IMR-90 (cell line): ENCODE data around the gene SMYD2. TPM values are rescaled to one million over a fixed set of nuclear protein-coding genes. Genes with fewer than 3 reads are reported as not detected.

Experiments
- ATAC-seq: fragments of 200-7000 bp; cut with Tn5 transposase; 2 replicates; pipeline ENCODE4 v1.9.1; 2020; ENCODE audit warnings: low read depth, mild to moderate bottlenecking, moderate library complexity
- BruUV-seq: library from RNA; stranded (reverse); fragments of 400-500 nt; replicated peaks from 2 replicates; lab custom pipeline; 2021; lab: Mats Ljungman, UMichigan
- CTCF ChIA-PET: fragments of 300-600 bp; formaldehyde crosslinking; extraction: SDS; loops from one replicate; lab custom pipeline; 2021; ENCODE audit warnings: antibody characterized with exemption; lab: Yijun Ruan, JAX
- POLR2A ChIA-PET: fragments of 300-600 bp; sonication (Branson Sonifier 250); formaldehyde crosslinking; loops from one replicate; lab custom pipeline; 2022; ENCODE audit warnings: antibody characterized with exemption; ENCODE audit not compliant: unreplicated experiment; lab: Charles Lee
- DNase-seq: peaks from one replicate; pipeline ENCODE4 v3.0.0; 2013
- H2AFZ ChIP-seq: replicated peaks from 2 replicates; pipeline ENCODE3; 2013; ENCODE audit warnings: low read length, mild to moderate bottlenecking; ENCODE audit not compliant: poor library complexity
- H2AK5ac ChIP-seq: 2 replicates; pipeline ENCODE4 v1.6.1; 2013; ENCODE audit warnings: low read depth, low read length, inconsistent platforms
- H2AK9ac ChIP-seq: replicated peaks from 2 replicates; pipeline ENCODE3; 2013; ENCODE audit warnings: mild to moderate bottlenecking, low read depth, low read length, moderate library complexity; ENCODE audit not compliant: poor library complexity
- H2BK120ac ChIP-seq: 2 replicates; pipeline ENCODE4 v1.6.1; 2013; ENCODE audit warnings: low read depth, low read length, inconsistent platforms
- H2BK15ac ChIP-seq: 3 replicates; pipeline ENCODE4 v1.6.1; 2013; ENCODE audit warnings: low read depth, low read length, inconsistent platforms
- H2BK20ac ChIP-seq: 2 replicates; pipeline ENCODE4 v1.6.1; 2013; ENCODE audit warnings: low read depth, mild to moderate bottlenecking, inconsistent platforms, low read length, moderate library complexity
- H2BK5ac ChIP-seq: 2 replicates; pipeline ENCODE4 v1.6.1; 2013; ENCODE audit warnings: mild to moderate bottlenecking, low read depth, low read length, inconsistent platforms; ENCODE audit not compliant: poor library complexity, severe bottlenecking
- H3K14ac ChIP-seq: replicated peaks from 2 replicates; pipeline ENCODE4 v1.6.1; 2013; ENCODE audit warnings: low read depth, low read length, inconsistent platforms
- H3K18ac ChIP-seq: 2 replicates; pipeline ENCODE4 v1.6.1; 2013; ENCODE audit warnings: low read depth, low read length, control low read depth
- H3K23ac ChIP-seq: 2 replicates; pipeline ENCODE4 v1.6.1; 2013; ENCODE audit warnings: low read depth, low read length, inconsistent platforms
- H3K27ac ChIP-seq: 2 replicates; pipeline ENCODE4 v1.5.1; 2013; ENCODE audit warnings: mild to moderate bottlenecking, control low read depth, low read length; ENCODE audit not compliant: insufficient read depth
- H3K27me3 ChIP-seq: 2 replicates; pipeline ENCODE4 v1.6.1; 2013; ENCODE audit warnings: low read length; ENCODE audit not compliant: control insufficient read depth, insufficient read depth
- H3K36me3 ChIP-seq: 2 replicates; pipeline ENCODE4 v1.6.1; 2013; ENCODE audit warnings: low read length, mixed read lengths; ENCODE audit not compliant: control insufficient read depth, insufficient read depth
- H3K4ac ChIP-seq: 2 replicates; pipeline ENCODE4 v1.6.1; 2013; ENCODE audit warnings: low read depth, low read length, inconsistent platforms
- H3K4me1 ChIP-seq: 2 replicates; pipeline ENCODE4 v1.6.1; 2013; ENCODE audit warnings: low read length, mixed read lengths; ENCODE audit not compliant: control insufficient read depth, insufficient read depth
- H3K4me2 ChIP-seq: 2 replicates; pipeline ENCODE4 v1.6.1; 2013; ENCODE audit warnings: low read depth, mild to moderate bottlenecking, control low read depth, low read length, moderate library complexity
- H3K4me3 ChIP-seq: 2 replicates; pipeline ENCODE4 v1.5.1; 2013; ENCODE audit warnings: low read depth, mild to moderate bottlenecking, control low read depth, low read length, moderate library complexity; ENCODE audit not compliant: insufficient read depth
- H3K56ac ChIP-seq: 2 replicates; pipeline ENCODE4 v1.6.1; 2013; ENCODE audit warnings: low read length, inconsistent platforms; ENCODE audit not compliant: insufficient read depth; ENCODE audit errors: extremely low read depth
- H3K79me1 ChIP-seq, 2 experiments: 2 replicates each; pipeline ENCODE4 v1.6.1; 2013; ENCODE audit warnings: low read length in 2 of 2, inconsistent platforms in 1 of 2, low read depth in 1 of 2
- H3K9ac ChIP-seq: 2 replicates; pipeline ENCODE4 v1.6.1; 2013; ENCODE audit warnings: low read depth, low read length, control low read depth
- H3K9me1 ChIP-seq: 2 replicates; pipeline ENCODE4 v1.6.1; 2013; ENCODE audit warnings: low read length, inconsistent platforms; ENCODE audit not compliant: insufficient read depth
- H3K9me3 ChIP-seq: 2 replicates; pipeline ENCODE4 v1.6.1; 2013; ENCODE audit warnings: low read length; ENCODE audit not compliant: control insufficient read depth, insufficient read depth
- H4K20me1 ChIP-seq: 2 replicates; pipeline ENCODE4 v1.6.1; 2013; ENCODE audit warnings: low read length, inconsistent platforms; ENCODE audit not compliant: insufficient read depth
- H4K5ac ChIP-seq: 2 replicates; pipeline ENCODE4 v1.6.1; 2013; ENCODE audit warnings: mild to moderate bottlenecking, low read depth, low read length, control low read depth
- H4K8ac ChIP-seq, 2 experiments: 2 replicates each; pipeline ENCODE4 v1.6.1; 2013; ENCODE audit warnings: low read depth in 2 of 2, low read length in 2 of 2, control low read depth in 1 of 2, inconsistent platforms in 1 of 2
- H4K91ac ChIP-seq: 2 replicates; pipeline ENCODE4 v1.6.1; 2013; ENCODE audit warnings: low read depth, low read length, inconsistent platforms; ENCODE audit not compliant: insufficient read depth
- CHD1 ChIP-seq: IDR thresholded peaks from 2 replicates; pipeline ENCODE4 v1.6.1; 2012; ENCODE audit warnings: low read depth, low read length, improper control_type of control experiment
- FOS ChIP-seq: fragments of 150-350 bp; IDR thresholded peaks from 2 replicates; pipeline ENCODE4 v1.6.1; 2016; ENCODE audit warnings: low read depth, low read length
- MAFK ChIP-seq: IDR thresholded peaks from 2 replicates; pipeline ENCODE4 v1.6.1; 2012; ENCODE audit warnings: low read depth, low read length, improper control_type of control experiment
- MXI1 ChIP-seq: IDR thresholded peaks from 2 replicates; pipeline ENCODE4 v1.6.1; 2012; ENCODE audit warnings: low read depth, mild to moderate bottlenecking, low read length, moderate library complexity, borderline replicate concordance
- RFX5 ChIP-seq: IDR thresholded peaks from 2 replicates; pipeline ENCODE4 v1.8.0; 2012; ENCODE audit warnings: low read depth, mild to moderate bottlenecking, low read length, moderate library complexity
- WGBS, 2 experiments: methylation state at CpG; one replicate each; pipeline versions ENCODE4 v1.1.5 to v1.1.7; 2013; ENCODE audit warnings: missing lambda C conversion rate in 2 of 2; ENCODE audit not compliant: insufficient read length in 1 of 2; ENCODE audit errors: extremely low coverage in 2 of 2; 5-methylcytosine and 5-hydroxymethylcytosine counted together
- dilution Hi-C: fragments of 300-500 bp; cut with HindIII; formaldehyde crosslinking; loops from one replicate; pipeline ENCODE4 v1.14.3; 2018; ENCODE audit warnings: low sequenced_read_pairs; ENCODE audit not compliant: unreplicated experiment
- in situ Hi-C: fragments of 300-500 bp; cut with MboI; formaldehyde crosslinking; loops from 3 replicates; pipeline ENCODE4 v1.14.3; 2019; ENCODE audit warnings: low sequenced_read_pairs, inconsistent platforms, mixed read lengths
- intact Hi-C: fragments of 100-400 bp; cut with micrococcal nuclease; formaldehyde crosslinking; loops from 2 replicates; pipeline ENCODE4 v1.10.0; 2022
- polyA plus RNA-seq, 3 experiments: library from polyadenylated mRNA; depleted of rRNA; stranded (reverse); fragments of >200 nt; gene quantifications; 2 replicates each; pipeline ENCODE4 v1.2.3, GENCODE V29; 2012; ENCODE audit warnings: low replicate concordance in 1 of 3
- total RNA-seq: library from RNA; depleted of rRNA; stranded (reverse); fragments of >200 nt; gene quantifications from 2 replicates; pipeline ENCODE4 v1.2.3, GENCODE V29; 2012
- TF ChIP-seq, protein P1 (sequence below): fragments of 150-350 bp; IDR thresholded peaks from 2 replicates; pipeline ENCODE4 v1.6.1; 2016; ENCODE audit warnings: low read depth, mild to moderate bottlenecking, low read length, moderate library complexity, borderline replicate concordance
- TF ChIP-seq, protein P2 (sequence below): fragments of 150-350 bp; IDR thresholded peaks from 2 replicates; pipeline ENCODE4 v1.6.1; 2017; ENCODE audit warnings: mild to moderate bottlenecking, antibody characterized with exemption, low read length, low read depth

The SMYD2 gene
- total and polyA plus RNA-seq, 2 of the 4 experiments (the other 2 are of a cell fraction), result 32.7 to 61.7 TPM

DNA sequence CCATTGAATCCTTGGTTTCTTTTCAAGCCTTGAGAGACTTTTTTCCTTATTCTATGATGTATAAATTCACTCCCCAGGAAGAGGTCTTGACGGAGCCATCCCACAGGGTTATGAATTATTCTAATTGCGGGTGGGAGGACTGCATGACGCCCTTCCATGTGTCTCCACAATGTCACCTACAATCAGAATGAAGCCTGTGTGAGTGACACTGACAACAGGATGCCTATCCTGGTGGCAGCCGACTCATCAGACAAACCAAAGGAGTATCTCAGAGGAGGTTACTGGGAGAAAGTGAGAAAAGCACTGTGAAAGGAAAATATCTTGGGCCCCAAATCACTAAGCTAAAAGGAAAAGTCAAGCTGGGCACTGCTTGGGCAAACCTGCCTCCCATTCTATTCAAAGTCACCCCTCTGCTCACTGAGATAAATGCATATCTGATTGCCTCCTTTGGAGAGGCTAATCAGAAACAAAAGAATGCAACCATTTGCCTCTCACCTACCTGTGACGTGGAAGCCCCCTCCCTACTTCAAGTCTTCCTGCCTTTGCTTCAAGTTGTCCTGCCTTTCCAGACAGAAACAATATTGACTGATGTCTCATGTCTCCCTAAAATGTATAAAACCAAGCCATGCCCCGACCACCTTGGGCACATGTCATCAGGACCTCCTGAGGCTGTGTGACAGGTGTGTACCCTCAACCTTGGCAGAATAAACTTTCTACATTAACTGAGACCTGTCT, 98.4 kb downstream of the SMYD2 start:
- Histone ChIP-seq H2AK5ac (0 out of 2 replicates have a peak overlapping the region, but pooled peaks have one; percentile 20), H3K23ac (no peak overlapping the region), H3K4me2 (no peak overlapping the region), H3K9ac (no peak overlapping the region), H2AK9ac (no peak overlapping the region), H4K91ac (peak overlapping the region; percentile 19; the same call in 1 of the 2 replicates), H2BK20ac (peak overlapping the region; percentile 30; the same call in 1 of the 2 replicates), H3K9me1 (peaks cover 10% of the 10 kb centered on the region), H4K8ac (peak overlapping the region in 1 of 2 experiments; percentile 49; a peak in 2 of 4 replicates), H3K27me3 (no peaks in the 10 kb centered on the region), H3K27ac (no peak overlapping the region), H3K9me3 (no peaks in the 10 kb centered on the region), H2BK120ac (peak overlapping the region; percentile 39; the same call in 1 of the 2 replicates), H4K20me1 (no peaks in the 10 kb centered on the region), H3K56ac (no peak overlapping the region), H3K18ac (peak overlapping the region; percentile 60; the same call in 1 of the 2 replicates), H3K4me1 (peaks cover 12% of the 10 kb centered on the region), H2AFZ (no peak overlapping the region), H3K4me3 (no peak overlapping the region), H3K4ac (peak overlapping the region; percentile 28), H4K5ac (no peak overlapping the region), H2BK5ac (no peak overlapping the region), H3K79me1 (peaks cover 35 to 55% of the 10 kb centered on the region in 2 experiments), H2BK15ac (peak overlapping the region; percentile 64; the same call in 1 of the 3 replicates), H3K14ac (peak overlapping the region; percentile 83), H3K36me3 (peaks cover 52% of the 10 kb centered on the region)
- TF ChIP-seq RFX5 (no peak), FOS (no peak), CHD1 (no peak), MXI1 (no peak), MAFK (no peak)
- TF ChIP-seq, protein P1, sequence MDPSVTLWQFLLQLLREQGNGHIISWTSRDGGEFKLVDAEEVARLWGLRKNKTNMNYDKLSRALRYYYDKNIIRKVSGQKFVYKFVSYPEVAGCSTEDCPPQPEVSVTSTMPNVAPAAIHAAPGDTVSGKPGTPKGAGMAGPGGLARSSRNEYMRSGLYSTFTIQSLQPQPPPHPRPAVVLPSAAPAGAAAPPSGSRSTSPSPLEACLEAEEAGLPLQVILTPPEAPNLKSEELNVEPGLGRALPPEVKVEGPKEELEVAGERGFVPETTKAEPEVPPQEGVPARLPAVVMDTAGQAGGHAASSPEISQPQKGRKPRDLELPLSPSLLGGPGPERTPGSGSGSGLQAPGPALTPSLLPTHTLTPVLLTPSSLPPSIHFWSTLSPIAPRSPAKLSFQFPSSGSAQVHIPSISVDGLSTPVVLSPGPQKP, result no peak
- TF ChIP-seq, protein P2, sequence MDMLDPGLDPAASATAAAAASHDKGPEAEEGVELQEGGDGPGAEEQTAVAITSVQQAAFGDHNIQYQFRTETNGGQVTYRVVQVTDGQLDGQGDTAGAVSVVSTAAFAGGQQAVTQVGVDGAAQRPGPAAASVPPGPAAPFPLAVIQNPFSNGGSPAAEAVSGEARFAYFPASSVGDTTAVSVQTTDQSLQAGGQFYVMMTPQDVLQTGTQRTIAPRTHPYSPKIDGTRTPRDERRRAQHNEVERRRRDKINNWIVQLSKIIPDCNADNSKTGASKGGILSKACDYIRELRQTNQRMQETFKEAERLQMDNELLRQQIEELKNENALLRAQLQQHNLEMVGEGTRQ, result no peak
- intact Hi-C loops (loop anchor here (5.0 kb wide), 1 partner anchor 173 kb away; the partner anchor contains the start of gene PTPN14), dilution Hi-C loops (no loop called here), in situ Hi-C loops (no loop called here)
- DNase-seq (no peak), ATAC-seq (no peak)
- no TSS peak for BruUV-seq
- ChIA-PET POLR2A (no interaction called here), CTCF (interaction anchor here (0.6 kb wide), 1 partner anchor 38 kb away, joined by 3 read pairs; no protein-coding TSS in a partner anchor)
- WGBS, 2 experiments, result 92% methylated on average over 2 of the region's 6 CpGs; no CpG with 5 or more reads in 1 of the 2 experiments
